ENCODE results near the gene PRKCZ. TPM values are rescaled to one million over a fixed set of nuclear protein-coding genes. Genes with fewer than 3 reads are reported as not detected.

The PRKCZ gene
- total and polyA plus RNA-seq, 2 of the 4 experiments (the other 2 are of a cell fraction), result 2.0 to 3.5 TPM

- CTCF ChIA-PET, result no interaction called here
- Histone ChIP-seq H2BK120ac (ENCODE audit: low read depth, low read length) (no peak overlapping the region), H4K5ac (ENCODE audit: low read depth, low read length) (no peak overlapping the region), H2BK20ac (ENCODE audit: low read depth, low read length) (no peak overlapping the region), H3K4ac (ENCODE audit: low read depth, low read length) (no peak overlapping the region), H3K56ac (ENCODE audit: extremely low read depth, insufficient read depth, low read length) (no peak overlapping the region), H3K18ac (ENCODE audit: low read depth, low read length) (no peak overlapping the region), H2BK15ac (ENCODE audit: low read depth, low read length) (no peak overlapping the region), H3K14ac (replicated peaks; ENCODE audit: low read depth, low read length) (no peak overlapping the region), H3K4me2 (ENCODE audit: low read depth, low read length) (no peak overlapping the region), H2AFZ (replicated peaks; ENCODE audit: low read length, poor library complexity) (no peak overlapping the region), H4K20me1 (ENCODE audit: insufficient read depth, low read length) (no peaks in the 10 kb centered on the region), H2BK5ac (ENCODE audit: low read depth, low read length, poor library complexity, severe bottlenecking) (no peak overlapping the region), H3K79me1 (ENCODE audit: low read depth in 1 of 2, low read length in 2 of 2) (no peaks in the 10 kb centered on the region), H2AK9ac (replicated peaks; ENCODE audit: low read depth, low read length, poor library complexity) (peak overlapping the region; percentile 33), H3K23ac (ENCODE audit: low read depth, low read length) (no peak overlapping the region), H3K9ac (ENCODE audit: low read depth, low read length) (no peak overlapping the region), H3K27ac (ENCODE audit: insufficient read depth, low read length) (no peak overlapping the region), H3K36me3 (ENCODE audit: control insufficient read depth, insufficient read depth, low read length) (no peaks in the 10 kb centered on the region), H2AK5ac (ENCODE audit: low read depth, low read length) (no peak overlapping the region), H3K27me3 (ENCODE audit: control insufficient read depth, insufficient read depth, low read length) (peaks cover 2% of the 10 kb centered on the region; the same call in 1 of the 2 replicates), H4K91ac (ENCODE audit: insufficient read depth, low read depth, low read length) (no peak overlapping the region), H4K8ac (ENCODE audit: low read depth in 2 of 2, low read length in 2 of 2) (no peak overlapping the region), H3K9me1 (ENCODE audit: insufficient read depth, low read length) (peaks cover 4% of the 10 kb centered on the region; the same call in 1 of the 2 replicates), H3K4me1 (ENCODE audit: control insufficient read depth, insufficient read depth, low read length) (peaks cover 6% of the 10 kb centered on the region), H3K9me3 (ENCODE audit: control insufficient read depth, insufficient read depth, low read length) (peaks cover 4% of the 10 kb centered on the region; the same call in 1 of the 2 replicates), H3K4me3 (ENCODE audit: insufficient read depth, low read depth, low read length) (no peak overlapping the region)
- dilution Hi-C loops (cut with HindIII; ENCODE audit: low sequenced_read_pairs, unreplicated experiment) (no loop called here), intact Hi-C loops (cut with micrococcal nuclease) (no loop called here), in situ Hi-C loops (cut with MboI; ENCODE audit: low sequenced_read_pairs) (no loop called here)
- ATAC-seq (ENCODE audit: low read depth), result no peak
- 88% methylated on average over 17 of the region's 26 CpGs; no CpG with 5 or more reads in 1 of the 2 experiments for WGBS, 2 experiments (ENCODE audit: extremely low coverage in 2 of 2, insufficient read length in 1 of 2)
- BruUV-seq (replicated peaks), result no TSS peak
- no peak for TF ChIP-seq MAFK (IDR thresholded peaks at IDR 0.05; ENCODE audit: low read depth, low read length)
- DNase-seq, result no peak
- POLR2A ChIA-PET (ENCODE audit: unreplicated experiment), result no interaction called here
Measured at GRCh38 chr1:2086446-2087078, 36.4 kb downstream of the PRKCZ start.
